Measurements from ENCODE around the gene TMCC1.

DNA sequence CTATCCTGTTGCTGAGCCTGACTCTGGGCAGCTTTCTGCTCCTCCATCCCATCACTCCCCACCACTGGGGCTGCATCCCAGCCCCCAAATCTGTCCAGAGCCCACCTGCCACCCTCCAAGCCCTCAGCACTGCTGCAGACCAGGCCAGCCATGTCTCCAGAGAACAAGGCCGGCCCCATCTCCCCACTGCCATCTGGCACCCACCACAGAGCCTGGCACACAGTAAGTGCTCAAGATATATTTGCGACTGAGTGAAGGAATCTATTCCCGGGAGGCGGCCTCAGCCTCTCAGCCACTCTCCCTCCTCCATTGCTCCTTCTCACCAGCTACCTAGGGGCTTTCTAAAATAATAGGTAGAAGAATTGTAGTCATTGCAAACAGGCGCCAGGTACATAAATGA, 291.8 kb downstream of the TMCC1 start:
- TF ChIP-seq, protein P1, sequence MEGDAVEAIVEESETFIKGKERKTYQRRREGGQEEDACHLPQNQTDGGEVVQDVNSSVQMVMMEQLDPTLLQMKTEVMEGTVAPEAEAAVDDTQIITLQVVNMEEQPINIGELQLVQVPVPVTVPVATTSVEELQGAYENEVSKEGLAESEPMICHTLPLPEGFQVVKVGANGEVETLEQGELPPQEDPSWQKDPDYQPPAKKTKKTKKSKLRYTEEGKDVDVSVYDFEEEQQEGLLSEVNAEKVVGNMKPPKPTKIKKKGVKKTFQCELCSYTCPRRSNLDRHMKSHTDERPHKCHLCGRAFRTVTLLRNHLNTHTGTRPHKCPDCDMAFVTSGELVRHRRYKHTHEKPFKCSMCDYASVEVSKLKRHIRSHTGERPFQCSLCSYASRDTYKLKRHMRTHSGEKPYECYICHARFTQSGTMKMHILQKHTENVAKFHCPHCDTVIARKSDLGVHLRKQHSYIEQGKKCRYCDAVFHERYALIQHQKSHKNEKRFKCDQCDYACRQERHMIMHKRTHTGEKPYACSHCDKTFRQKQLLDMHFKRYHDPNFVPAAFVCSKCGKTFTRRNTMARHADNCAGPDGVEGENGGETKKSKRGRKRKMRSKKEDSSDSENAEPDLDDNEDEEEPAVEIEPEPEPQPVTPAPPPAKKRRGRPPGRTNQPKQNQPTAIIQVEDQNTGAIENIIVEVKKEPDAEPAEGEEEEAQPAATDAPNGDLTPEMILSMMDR (IDR thresholded peaks at IDR 0.05) = no peak
- TF ChIP-seq ELF1 (IDR thresholded peaks at IDR 0.05) = no peak
- TF ChIP-seq GABPA (IDR thresholded peaks at IDR 0.05; ENCODE audit: low read depth) = no peak
- TF ChIP-seq POLR2AphosphoS5 (IDR thresholded peaks at IDR 0.05; ENCODE audit: low read depth, low read length) = no peak
- TF ChIP-seq, protein P2, sequence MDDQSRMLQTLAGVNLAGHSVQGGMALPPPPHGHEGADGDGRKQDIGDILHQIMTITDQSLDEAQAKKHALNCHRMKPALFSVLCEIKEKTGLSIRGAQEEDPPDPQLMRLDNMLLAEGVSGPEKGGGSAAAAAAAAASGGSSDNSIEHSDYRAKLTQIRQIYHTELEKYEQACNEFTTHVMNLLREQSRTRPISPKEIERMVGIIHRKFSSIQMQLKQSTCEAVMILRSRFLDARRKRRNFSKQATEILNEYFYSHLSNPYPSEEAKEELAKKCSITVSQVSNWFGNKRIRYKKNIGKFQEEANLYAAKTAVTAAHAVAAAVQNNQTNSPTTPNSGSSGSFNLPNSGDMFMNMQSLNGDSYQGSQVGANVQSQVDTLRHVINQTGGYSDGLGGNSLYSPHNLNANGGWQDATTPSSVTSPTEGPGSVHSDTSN (IDR thresholded peaks at IDR 0.05) = no peak
- no peak for TF ChIP-seq FOXJ3 (CRISPR knock-in tag; IDR thresholded peaks at IDR 0.05)
- TF ChIP-seq, protein P3, sequence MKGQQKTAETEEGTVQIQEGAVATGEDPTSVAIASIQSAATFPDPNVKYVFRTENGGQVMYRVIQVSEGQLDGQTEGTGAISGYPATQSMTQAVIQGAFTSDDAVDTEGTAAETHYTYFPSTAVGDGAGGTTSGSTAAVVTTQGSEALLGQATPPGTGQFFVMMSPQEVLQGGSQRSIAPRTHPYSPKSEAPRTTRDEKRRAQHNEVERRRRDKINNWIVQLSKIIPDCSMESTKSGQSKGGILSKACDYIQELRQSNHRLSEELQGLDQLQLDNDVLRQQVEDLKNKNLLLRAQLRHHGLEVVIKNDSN (IDR thresholded peaks at IDR 0.05; ENCODE audit: borderline replicate concordance, low read depth) = no peak
- no peak for TF ChIP-seq GATA2 (CRISPR knock-in tag; IDR thresholded peaks at IDR 0.05)
- TF ChIP-seq RCOR1 (IDR thresholded peaks at IDR 0.05; ENCODE audit: low read length) = no peak
- TF ChIP-seq NRF1 (IDR thresholded peaks at IDR 0.05; ENCODE audit: low read depth, low read length) = no peak
- no peak for TF ChIP-seq MXI1 (IDR thresholded peaks at IDR 0.05; ENCODE audit: low read depth, low read length)
- TF ChIP-seq SMC3 (IDR thresholded peaks at IDR 0.05; ENCODE audit: low read depth, low read length) = no peak
- no peak for TF ChIP-seq CHD2 (IDR thresholded peaks at IDR 0.05; ENCODE audit: low read length, partially characterized antibody)
